ENCODE results near the gene SPAAR. TPM values are rescaled to one million over a fixed set of nuclear protein-coding genes. Genes with fewer than 3 reads are reported as not detected.

The SPAAR gene
- total and polyA plus RNA-seq, 9 of the 15 experiments (the other 6 are each of a cell fraction or from before 2014, with no cell fraction given) = not detected

- peak; percentile 54; the same call in 1 of the 2 replicates for TF ChIP-seq HMBOX1 (IDR thresholded peaks at IDR 0.05)
- no peak for TF ChIP-seq SAP30 (IDR thresholded peaks at IDR 0.05; ENCODE audit: borderline replicate concordance, insufficient read depth, low read depth, low read length, poor library complexity, severe bottlenecking)
- TF ChIP-seq RBM17 (IDR thresholded peaks at IDR 0.05; ENCODE audit: borderline replicate concordance, low read depth, low read length) = no peak
- TF ChIP-seq CREBBP (IDR thresholded peaks at IDR 0.05; ENCODE audit: low read depth, low read length) = no peak
- TF ChIP-seq CBFB (CRISPR knock-in tag; IDR thresholded peaks at IDR 0.05) = no peak
- peak; percentile 99 for TF ChIP-seq FOSL1 (tag; conservative IDR thresholded peaks at IDR 0.05)
- no peak for TF ChIP-seq ZNF561 (CRISPR knock-in tag; conservative IDR thresholded peaks at IDR 0.05)
- no peak for TF ChIP-seq ILK (tag; IDR thresholded peaks at IDR 0.05; ENCODE audit: borderline replicate concordance, low read depth)
- TF ChIP-seq SAFB2 (IDR thresholded peaks at IDR 0.05; ENCODE audit: borderline replicate concordance, low read depth, low read length, severe bottlenecking) = no peak
- TF ChIP-seq ZNF699 (CRISPR knock-in tag; IDR thresholded peaks at IDR 0.05; ENCODE audit: insufficient replicate concordance) = no peak
- TF ChIP-seq THRAP3 (IDR thresholded peaks at IDR 0.05; ENCODE audit: borderline replicate concordance) = no peak
- TF ChIP-seq POLR3G (IDR thresholded peaks at IDR 0.05; ENCODE audit: extremely low read depth, insufficient read length, insufficient replicate concordance) = no peak
- TF ChIP-seq, protein P1, sequence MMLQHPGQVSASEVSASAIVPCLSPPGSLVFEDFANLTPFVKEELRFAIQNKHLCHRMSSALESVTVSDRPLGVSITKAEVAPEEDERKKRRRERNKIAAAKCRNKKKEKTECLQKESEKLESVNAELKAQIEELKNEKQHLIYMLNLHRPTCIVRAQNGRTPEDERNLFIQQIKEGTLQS (IDR thresholded peaks at IDR 0.05) = peak; percentile 93
- TF ChIP-seq, protein P1 (CRISPR knock-in tag; conservative IDR thresholded peaks at IDR 0.05) = peak; percentile 76; the same call in 1 of the 2 replicates
- TF ChIP-seq PHF21A (IDR thresholded peaks at IDR 0.05; ENCODE audit: borderline replicate concordance, low read depth) = no peak
- TF ChIP-seq ZNF24 (IDR thresholded peaks at IDR 0.05) = no peak
- TF ChIP-seq DDX20 (tag; IDR thresholded peaks at IDR 0.05; ENCODE audit: low read depth) = no peak
- TF ChIP-seq MIER1 (IDR thresholded peaks at IDR 0.05; ENCODE audit: low read depth) = no peak
- no peak for TF ChIP-seq TFE3 (CRISPR knock-in tag; IDR thresholded peaks at IDR 0.05)
- no peak for TF ChIP-seq ZNF23 (CRISPR knock-in tag; IDR thresholded peaks at IDR 0.05)
- no peak for TF ChIP-seq ZNF507 (tag; conservative IDR thresholded peaks at IDR 0.05)
- TF ChIP-seq DACH1 (IDR thresholded peaks at IDR 0.05; ENCODE audit: partially characterized antibody) = no peak
- TF ChIP-seq MEF2D (tag; conservative IDR thresholded peaks at IDR 0.05; ENCODE audit: low read depth) = no peak
- peak; percentile 96 for TF ChIP-seq BACH1 (tag; IDR thresholded peaks at IDR 0.05)
- no peak for TF ChIP-seq EWSR1 (IDR thresholded peaks at IDR 0.05; ENCODE audit: borderline replicate concordance, low read depth, partially characterized antibody)
- TF ChIP-seq CXXC5 (CRISPR knock-in tag; IDR thresholded peaks at IDR 0.05) = peak; percentile 33
Observed at GRCh38 chr9:35923927-35924763, 14.9 kb downstream of the SPAAR start (continued).

All from K562 (cell line).